ENCODE measurements around the gene FLYWCH1.

The FLYWCH1 gene

DNA sequence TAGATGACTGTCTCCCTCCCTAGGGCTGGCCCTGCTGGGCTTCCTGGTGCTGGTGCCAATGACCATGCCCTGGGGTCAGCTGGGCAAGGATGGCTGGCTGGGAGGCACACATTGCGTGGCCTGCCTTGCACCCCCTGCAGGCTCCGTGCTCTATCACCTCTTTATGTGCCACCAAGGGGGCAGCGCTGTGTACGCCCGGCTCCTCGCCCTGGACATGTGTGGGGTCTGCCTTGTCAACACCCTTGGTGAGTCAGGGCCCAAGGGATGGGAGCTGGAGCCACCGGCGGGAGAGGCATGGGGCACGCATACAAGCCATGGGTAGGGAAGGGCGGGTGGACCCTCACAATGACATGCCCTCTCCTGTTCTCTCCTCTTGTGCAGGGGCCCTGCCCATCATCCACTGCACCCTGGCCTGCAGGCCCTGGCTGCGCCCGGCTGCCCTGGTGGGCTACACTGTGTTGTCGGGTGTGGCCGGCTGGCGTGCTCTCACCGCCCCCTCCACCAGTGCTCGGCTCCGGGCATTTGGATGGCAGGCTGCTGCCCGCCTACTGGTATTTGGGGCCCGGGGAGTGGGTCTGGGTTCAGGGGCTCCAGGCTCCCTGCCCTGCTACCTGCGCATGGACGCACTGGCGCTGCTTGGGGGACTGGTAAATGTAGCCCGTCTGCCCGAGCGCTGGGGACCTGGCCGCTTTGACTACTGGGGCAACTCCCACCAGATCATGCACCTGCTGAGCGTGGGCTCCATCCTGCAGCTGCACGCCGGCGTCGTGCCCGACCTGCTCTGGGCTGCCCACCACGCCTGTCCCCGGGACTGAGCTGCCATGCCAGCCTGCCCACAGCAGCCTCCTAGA, 59.6 kb downstream of the FLYWCH1 start:
- Mint-ChIP-seq H3K9me3 (no peaks in the 10 kb centered on the region), H3K4me1 (ENCODE audit: low read depth) (peaks cover 19% of the 10 kb centered on the region), H3K27me3 (ENCODE audit: low read depth) (peaks cover 13% of the 10 kb centered on the region), H3K36me3 (ENCODE audit: low read depth) (peaks cover 4% of the 10 kb centered on the region), H3K27ac (peak overlapping the region; percentile 52), H3K4me3 (peak overlapping the region; percentile 67)

DNA sequence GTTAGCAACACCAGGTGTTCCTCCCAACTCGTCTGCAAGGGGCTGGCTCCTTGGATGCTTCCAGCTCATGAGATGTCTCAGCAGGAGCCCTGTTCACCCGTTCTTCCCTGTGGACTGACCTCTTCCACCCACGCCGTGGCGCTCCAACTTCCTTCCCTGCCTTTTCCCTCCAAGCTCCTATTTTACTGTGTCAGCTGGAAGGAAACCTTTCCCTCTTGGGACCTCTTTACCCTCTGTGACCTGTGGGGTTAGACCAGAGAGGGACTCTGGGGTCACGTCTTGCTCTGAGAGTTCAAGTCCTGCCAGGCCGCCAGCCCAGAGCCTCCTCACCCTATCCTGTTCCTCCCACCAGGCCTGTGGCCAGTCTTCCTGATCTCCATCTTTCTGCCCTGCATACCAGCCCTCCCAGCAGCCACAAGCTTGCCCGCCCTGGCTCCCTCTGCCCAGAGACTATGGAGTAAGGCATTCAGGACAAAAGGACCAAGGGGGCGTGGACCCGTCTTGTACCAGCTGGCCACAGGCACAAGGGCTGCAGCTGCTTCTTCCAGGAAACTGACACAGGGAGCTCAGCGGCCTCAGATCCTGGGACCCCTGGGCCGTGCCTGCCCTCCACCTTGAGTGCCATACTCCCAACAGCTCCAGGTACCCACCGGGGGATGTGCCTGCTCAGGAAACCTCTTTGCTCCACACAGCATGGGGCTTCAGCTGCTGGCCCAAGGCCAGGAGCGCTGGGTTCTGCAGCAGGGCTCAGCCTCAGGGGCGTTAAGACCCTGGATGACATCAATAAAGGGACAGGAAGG, 60.5 kb downstream of the FLYWCH1 start:
- Mint-ChIP-seq H3K27ac (no peak overlapping the region), H3K4me1 (ENCODE audit: low read depth) (peaks cover 19% of the 10 kb centered on the region), H3K4me3 (peak overlapping the region; percentile 58), H3K36me3 (ENCODE audit: low read depth) (peaks cover 4% of the 10 kb centered on the region), H3K9me3 (no peaks in the 10 kb centered on the region), H3K27me3 (ENCODE audit: low read depth) (peaks cover 13% of the 10 kb centered on the region)

DNA sequence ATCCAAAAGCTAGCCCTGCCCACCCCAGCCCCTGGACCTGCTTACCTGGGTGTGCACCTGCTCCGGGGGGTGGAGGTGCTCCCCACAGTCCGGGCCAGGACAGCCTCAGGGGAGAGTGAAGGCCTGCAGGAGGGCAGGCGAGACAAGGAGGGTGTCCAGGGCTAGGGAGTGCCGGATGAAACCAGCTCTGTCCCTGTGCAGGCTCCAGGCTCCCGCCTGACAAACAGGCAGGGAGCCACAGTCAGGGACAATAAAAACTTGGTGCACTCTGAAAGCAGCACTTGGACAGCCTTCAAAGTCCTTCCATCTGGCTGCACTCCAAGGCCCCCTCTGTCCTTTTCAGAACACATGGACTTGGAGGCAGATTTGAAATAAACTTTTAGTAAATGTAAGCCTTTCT, 61.4 kb downstream of the FLYWCH1 start:
- peaks cover 4% of the 10 kb centered on the region for H3K36me3 Mint-ChIP-seq (ENCODE audit: low read depth)
- peaks cover 7% of the 10 kb centered on the region for H3K27me3 Mint-ChIP-seq (ENCODE audit: low read depth)
- no peak overlapping the region for H3K27ac Mint-ChIP-seq
- peaks cover 21% of the 10 kb centered on the region for H3K4me1 Mint-ChIP-seq (ENCODE audit: low read depth)
- no peak overlapping the region for H3K4me3 Mint-ChIP-seq
- no peaks in the 10 kb centered on the region for H3K9me3 Mint-ChIP-seq

DNA sequence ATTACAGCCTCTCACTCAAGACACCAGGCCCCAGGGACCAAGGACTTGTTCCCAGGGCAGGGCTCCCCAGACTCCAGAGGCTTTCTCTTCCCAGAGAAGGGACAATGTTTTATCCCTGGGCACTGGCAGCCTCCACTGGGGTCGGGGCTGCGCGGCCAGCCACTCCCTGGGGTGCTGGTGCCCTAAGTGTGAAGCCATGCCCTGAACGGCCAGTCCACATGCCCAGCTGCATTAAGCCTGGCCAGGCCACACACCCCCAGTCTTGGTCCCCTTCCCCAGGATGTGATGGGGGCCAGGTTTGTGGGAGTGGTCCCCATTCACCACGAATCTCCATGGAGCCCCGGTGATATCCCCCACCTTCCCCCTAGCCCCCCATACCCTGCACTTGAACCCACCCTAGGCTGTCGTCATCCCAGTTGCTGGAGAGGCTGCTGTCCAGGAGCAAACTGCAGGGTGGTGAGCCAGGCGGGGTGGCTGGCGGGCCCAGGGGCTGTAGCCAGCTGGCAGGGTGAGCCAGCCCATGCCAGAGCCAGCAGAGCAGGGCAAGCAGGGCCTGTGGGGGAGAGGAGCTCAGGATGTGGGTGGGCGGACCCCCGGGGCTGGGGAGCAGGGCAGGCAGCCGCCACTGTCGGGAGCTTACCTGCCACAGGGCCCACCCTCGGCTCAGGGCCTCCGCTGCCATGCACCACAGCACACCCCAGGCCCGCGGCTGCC, 62.0 kb downstream of the FLYWCH1 start:
- H3K4me3 Mint-ChIP-seq: no peak overlapping the region
- H3K27ac Mint-ChIP-seq: no peak overlapping the region
- peaks cover 16% of the 10 kb centered on the region for H3K4me1 Mint-ChIP-seq (ENCODE audit: low read depth)
- peaks cover 4% of the 10 kb centered on the region for H3K36me3 Mint-ChIP-seq (ENCODE audit: low read depth)
- H3K9me3 Mint-ChIP-seq: no peaks in the 10 kb centered on the region
- H3K27me3 Mint-ChIP-seq (ENCODE audit: low read depth): peaks cover under 1% of the 10 kb centered on the region

DNA sequence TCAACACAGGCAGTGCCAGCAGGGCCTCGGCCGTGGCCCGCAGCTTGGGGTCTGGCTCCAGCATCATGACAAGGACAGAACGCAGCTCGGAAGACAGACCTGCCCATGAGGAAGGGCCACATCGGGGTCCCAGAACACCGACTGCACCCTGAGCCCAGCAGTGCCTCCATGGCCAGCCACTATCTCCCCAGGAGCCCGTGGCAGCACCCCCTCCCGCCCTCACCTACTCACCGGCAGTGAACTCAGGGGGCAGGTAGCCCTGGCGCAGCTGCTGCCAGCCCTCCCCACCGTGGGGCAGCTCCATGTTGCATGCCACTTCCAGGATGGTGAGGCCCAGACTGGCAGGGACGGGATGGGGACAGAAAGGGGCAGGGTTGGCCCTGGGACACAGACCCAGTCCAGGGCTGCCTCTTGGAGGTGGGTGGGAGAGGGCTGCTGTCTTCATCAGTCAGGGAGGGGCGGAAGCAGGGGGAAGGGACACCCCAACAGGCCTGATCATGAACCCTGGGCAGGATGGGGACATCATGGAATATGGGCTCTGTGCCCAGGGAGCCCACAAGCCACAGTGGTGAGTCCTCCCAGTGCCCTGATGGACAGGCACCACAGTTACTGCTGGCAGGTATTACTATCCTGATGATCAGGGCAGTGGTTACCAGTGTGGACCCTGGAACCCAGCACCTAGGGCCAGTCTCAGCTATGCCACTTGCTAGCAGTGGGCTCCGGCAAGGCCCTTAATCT, 62.8 kb downstream of the FLYWCH1 start:
- H3K27ac Mint-ChIP-seq: no peak overlapping the region
- peaks cover 14% of the 10 kb centered on the region for H3K4me1 Mint-ChIP-seq (ENCODE audit: low read depth)
- no peak overlapping the region for H3K4me3 Mint-ChIP-seq
- peaks cover 4% of the 10 kb centered on the region for H3K36me3 Mint-ChIP-seq (ENCODE audit: low read depth)
- no peaks in the 10 kb centered on the region for H3K27me3 Mint-ChIP-seq (ENCODE audit: low read depth)
- H3K9me3 Mint-ChIP-seq: no peaks in the 10 kb centered on the region

DNA sequence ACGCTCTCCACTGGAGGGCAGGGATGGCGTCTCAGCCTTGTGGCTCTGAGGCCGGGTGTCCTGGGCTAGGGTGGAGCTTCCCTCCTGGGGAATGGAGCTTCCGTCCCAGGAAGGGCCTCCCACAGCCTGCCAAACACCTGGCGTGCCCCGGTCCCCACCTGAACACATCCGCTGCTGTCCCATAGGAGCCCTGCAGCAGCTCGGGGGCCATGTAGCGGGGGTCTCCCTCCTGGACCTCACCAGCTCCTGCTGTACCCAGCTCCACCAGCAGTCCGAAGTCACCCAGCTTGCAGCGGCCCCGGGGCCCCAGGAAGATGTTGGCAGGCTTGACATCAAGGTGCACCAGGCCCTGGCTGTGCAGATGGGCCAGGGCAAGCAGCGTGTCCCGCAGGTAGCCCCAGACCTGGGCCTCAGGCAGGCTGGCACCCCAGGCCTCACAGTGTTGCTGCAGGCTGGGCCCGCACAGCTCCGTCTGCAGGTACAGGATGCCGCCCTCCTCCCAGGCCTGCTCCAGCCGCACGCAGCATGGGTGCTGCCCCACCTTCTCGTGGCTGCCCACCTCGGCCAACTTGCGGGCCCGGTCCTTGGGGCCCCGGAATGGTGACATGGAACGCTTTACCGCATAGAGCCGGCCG, 63.5 kb downstream of the FLYWCH1 start:
- peaks cover 4% of the 10 kb centered on the region for H3K36me3 Mint-ChIP-seq (ENCODE audit: low read depth)
- H3K4me3 Mint-ChIP-seq: no peak overlapping the region
- H3K27me3 Mint-ChIP-seq (ENCODE audit: low read depth): no peaks in the 10 kb centered on the region

DNA sequence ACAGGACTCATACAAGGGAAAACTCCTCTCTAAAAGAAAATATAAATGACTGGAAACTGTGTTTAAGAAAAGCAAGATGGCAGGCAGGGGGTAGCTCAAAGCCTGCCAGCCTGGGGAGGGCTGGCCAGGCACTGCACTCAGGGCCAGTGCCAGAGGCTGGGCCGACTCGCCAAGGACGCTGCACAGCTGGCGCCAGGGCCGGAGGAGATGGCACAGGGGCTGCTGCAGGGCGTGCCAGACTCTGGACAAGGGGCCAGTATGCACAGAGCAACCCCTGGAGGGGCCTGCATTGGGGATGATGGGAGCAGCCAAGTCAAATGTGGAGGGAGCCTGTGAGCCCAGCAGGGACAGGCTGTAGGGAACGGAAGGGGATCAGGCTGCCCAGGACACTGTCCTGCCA, 64.5 kb downstream of the FLYWCH1 start:
- no peaks in the 10 kb centered on the region for H3K9me3 Mint-ChIP-seq
- H3K27me3 Mint-ChIP-seq (ENCODE audit: low read depth): no peaks in the 10 kb centered on the region
- H3K27ac Mint-ChIP-seq: no peak overlapping the region
- H3K4me3 Mint-ChIP-seq: no peak overlapping the region
- peaks cover 8% of the 10 kb centered on the region for H3K4me1 Mint-ChIP-seq (ENCODE audit: low read depth)
- peaks cover 4% of the 10 kb centered on the region for H3K36me3 Mint-ChIP-seq (ENCODE audit: low read depth)

More for the DNA sequence above, 63.5 kb downstream of the FLYWCH1 start:
- Mint-ChIP-seq H3K9me3 (no peaks in the 10 kb centered on the region), H3K4me1 (ENCODE audit: low read depth) (peaks cover 14% of the 10 kb centered on the region), H3K27ac (no peak overlapping the region)

DNA sequence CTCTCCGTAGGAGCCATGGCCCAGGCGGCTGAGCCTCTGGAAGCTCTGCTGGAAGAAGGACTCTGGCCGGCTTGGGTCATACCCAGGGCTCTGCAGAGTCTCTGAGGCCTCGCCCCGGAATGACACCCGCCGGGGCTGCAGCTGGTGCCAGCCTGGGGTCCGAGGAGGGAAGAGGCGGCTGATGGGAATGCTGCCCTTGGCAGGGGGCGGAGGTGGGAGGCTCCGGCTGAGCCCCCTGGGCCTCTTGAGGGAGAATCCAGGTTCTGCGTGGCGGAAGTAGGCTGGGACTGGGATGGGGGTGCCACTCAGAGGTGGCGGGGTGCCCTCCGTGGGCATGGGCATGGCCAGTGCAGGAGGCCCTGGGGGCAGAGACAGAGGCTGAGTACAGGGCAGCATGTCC, 64.9 kb downstream of the FLYWCH1 start:
- Mint-ChIP-seq H3K27ac (no peak overlapping the region), H3K27me3 (ENCODE audit: low read depth) (no peaks in the 10 kb centered on the region), H3K36me3 (ENCODE audit: low read depth) (peaks cover 4% of the 10 kb centered on the region), H3K9me3 (no peaks in the 10 kb centered on the region), H3K4me3 (no peak overlapping the region), H3K4me1 (ENCODE audit: low read depth) (peaks cover 9% of the 10 kb centered on the region)

DNA sequence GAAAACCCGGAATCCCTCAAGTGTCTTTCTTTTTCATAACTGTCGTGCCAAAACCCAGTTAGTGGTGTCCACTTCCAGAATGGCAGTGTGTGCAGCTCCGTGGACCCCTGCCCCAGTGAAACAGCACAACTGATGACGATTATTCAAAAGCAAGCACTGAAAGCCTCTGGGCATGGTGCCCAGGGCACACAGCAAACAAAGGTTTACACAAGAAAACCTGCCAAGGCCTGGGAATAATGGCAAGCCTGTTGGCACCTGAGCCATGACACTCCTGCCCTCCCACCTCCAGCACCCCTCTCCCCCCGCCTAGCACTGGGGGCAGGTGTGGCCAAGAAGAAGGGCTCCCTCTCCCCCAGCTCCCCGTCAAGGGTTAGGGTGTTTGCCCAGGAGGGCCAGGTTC, 65.7 kb downstream of the FLYWCH1 start:
- Mint-ChIP-seq H3K36me3 (ENCODE audit: low read depth) (peaks cover 1% of the 10 kb centered on the region), H3K4me1 (ENCODE audit: low read depth) (peaks cover 9% of the 10 kb centered on the region), H3K9me3 (no peaks in the 10 kb centered on the region), H3K4me3 (no peak overlapping the region), H3K27ac (no peak overlapping the region), H3K27me3 (ENCODE audit: low read depth) (peaks cover 3% of the 10 kb centered on the region)

DNA sequence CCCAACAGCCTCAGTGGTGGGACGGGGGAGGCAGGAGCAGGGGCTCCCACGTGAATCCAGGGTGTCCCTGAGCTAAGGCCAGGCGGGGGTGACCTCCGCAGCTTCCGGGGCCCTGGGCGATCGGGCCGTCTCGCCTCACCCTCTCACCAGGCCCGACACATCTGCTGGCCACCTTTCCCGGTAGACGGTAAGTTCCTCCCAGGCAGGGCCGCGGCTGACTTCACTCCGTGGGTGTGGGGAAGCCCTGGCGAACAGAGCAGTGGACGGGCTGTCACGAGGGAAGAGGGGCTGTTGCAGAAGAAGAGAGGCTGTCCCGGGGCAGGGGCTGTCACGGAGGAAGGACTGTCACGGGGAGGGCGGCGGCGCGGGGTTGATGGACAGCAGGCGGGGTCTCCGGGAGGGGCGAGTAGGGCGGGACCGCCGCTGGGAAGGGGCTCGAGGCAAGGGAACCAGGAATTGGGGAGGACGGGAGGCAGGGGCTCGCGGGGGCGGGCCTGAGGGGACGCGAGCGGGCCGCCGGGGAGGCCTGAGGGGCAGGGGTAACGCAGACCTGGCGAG, 68.0 kb downstream of the FLYWCH1 start:
- H3K9me3 Mint-ChIP-seq: no peaks in the 10 kb centered on the region
- H3K27ac Mint-ChIP-seq: peak overlapping the region; percentile 79
- peak overlapping the region; percentile 91 for H3K4me3 Mint-ChIP-seq
- H3K27me3 Mint-ChIP-seq (ENCODE audit: low read depth): peaks cover 7% of the 10 kb centered on the region
- H3K36me3 Mint-ChIP-seq (ENCODE audit: low read depth): peaks cover 1% of the 10 kb centered on the region
- H3K4me1 Mint-ChIP-seq (ENCODE audit: low read depth): peaks cover 12% of the 10 kb centered on the region

DNA sequence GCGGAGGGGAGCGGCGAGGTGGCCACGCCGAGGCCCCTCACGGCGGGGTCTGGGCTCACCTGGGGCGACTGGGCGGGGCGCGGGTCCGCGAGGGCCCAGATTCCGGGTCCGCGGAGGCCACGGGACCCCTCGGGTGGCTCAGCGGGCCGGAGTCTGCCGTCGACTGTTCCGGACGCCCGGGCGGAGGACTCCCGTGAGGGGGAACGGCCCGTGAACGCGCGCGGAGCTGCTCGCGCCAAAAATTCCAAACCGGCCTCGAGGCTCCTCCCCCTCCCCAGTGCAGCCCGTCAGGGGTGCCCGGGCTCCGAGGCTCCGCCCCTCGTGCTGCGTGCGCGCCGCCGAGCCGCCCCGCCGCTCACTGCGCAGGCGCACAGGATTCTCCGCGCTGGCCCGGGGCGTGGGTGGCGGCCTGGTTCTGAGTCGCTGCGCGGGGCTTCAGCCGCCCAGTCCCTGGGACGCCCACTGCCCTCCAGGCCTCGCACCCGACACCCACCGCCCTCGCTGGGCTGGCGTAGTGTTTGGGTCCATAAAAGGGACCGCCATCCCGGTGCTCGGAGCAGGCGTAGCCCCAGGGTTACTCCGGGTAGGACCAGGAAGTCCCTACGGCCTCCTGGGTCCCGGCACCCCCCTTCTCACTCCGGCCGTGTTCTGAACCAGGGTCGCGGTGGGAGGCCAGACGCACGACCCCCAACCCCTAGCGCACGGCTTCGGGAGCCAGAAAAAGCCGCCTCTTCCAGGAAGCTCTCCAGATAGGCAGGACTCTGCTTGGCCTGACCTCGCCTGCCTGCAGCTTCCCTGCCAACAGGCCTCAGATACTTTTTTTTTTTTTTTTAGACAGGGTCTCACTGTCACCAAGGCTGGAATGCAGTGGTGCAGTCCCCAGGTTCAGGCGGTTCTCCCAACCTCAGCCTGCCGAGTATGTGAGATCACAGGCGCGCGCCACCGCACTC, 68.8 kb downstream of the FLYWCH1 start, which contains the start of gene PKMYT1:
Gene PKMYT1 (minus strand): TSS at position 220 of the 950 bp plus-strand sequence. CDS start 789 bp downstream, outside the sequence.
- Mint-ChIP-seq H3K36me3 (ENCODE audit: low read depth) (peaks cover 1% of the 10 kb centered on the region), H3K9me3 (no peaks in the 10 kb centered on the region), H3K27ac (peak within 1 kb of the TSS; percentile 83), H3K27me3 (ENCODE audit: low read depth) (peaks cover 7% of the 10 kb centered on the region), H3K4me3 (peak within 1 kb of the TSS; percentile 91), H3K4me1 (ENCODE audit: low read depth) (peaks cover 12% of the 10 kb centered on the region)

DNA sequence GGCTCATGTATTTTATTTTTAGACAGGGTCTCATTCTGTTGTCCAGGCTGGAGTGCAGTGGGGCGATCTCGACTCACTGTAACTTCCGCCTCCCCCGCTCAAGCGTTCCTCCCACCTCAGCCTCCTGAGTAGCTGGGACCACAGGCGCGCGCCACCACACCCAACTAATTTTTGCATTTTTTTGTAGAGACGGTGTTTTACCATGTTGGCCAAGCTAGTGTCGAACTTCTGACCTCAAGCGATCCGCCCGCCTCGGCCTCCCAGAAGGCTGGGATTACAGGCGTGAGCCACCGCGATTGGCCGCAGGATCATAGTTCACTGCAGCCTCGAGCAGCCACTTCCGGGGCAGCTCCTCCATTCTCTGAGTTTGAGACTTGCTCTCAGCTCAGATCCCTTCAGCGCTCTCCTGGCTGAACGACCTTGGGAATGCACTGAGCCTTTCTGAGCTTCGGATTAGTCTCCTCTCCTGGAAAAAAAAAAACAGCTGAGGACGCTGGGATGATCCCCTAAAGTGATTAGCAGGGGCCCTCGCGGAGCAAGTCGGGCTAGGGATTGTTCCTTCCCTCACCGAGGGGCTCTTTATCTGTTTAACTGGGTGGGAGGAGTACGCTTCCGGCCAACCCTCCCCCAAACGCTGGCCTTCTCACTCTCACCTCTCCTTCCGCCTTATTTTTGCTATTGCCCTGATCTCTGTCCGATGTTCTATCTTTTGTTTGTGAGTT, 69.6 kb downstream of the FLYWCH1 start:
- peaks cover 1% of the 10 kb centered on the region for H3K36me3 Mint-ChIP-seq (ENCODE audit: low read depth)

More for the DNA sequence above, 69.6 kb downstream of the FLYWCH1 start:
- Mint-ChIP-seq H3K4me1 (ENCODE audit: low read depth) (peaks cover 12% of the 10 kb centered on the region), H3K27ac (peak overlapping the region; percentile 83), H3K27me3 (ENCODE audit: low read depth) (peaks cover 7% of the 10 kb centered on the region), H3K9me3 (no peaks in the 10 kb centered on the region), H3K4me3 (peak overlapping the region; percentile 84)

Data from T-helper 1 cell treated with Interleukin-12 subunit alpha and Interleukin-12 subunit beta and Interleukin-4 antibody, amounts not matched to agents 30 μg/mL and 1 μg/mL, for 36 hours (primary cell).